Measurements from ENCODE around the gene TWIST2. TPM values are rescaled to one million over a fixed set of nuclear protein-coding genes. Genes with fewer than 3 reads are reported as not detected.

TWIST2 gene
- polyA plus RNA-seq, 1 donor from 2014 or later, result not detected

GRCh38 chr2:238930216-238930615 lies 82.3 kb downstream of the TWIST2 start:
- Histone ChIP-seq H3K4me2 (ENCODE audit: low read length) (no peak overlapping the region), H3K4me3 (ENCODE audit: low read length) (no peak overlapping the region), H2AFZ (ENCODE audit: low read depth, low read length) (no peak overlapping the region), H4K20me1 (ENCODE audit: insufficient read depth) (no peaks in the 10 kb centered on the region), H3F3A (ENCODE audit: insufficient read depth, low read length, poor library complexity, severe bottlenecking) (no peaks in the 10 kb centered on the region), H3K27me3 (ENCODE audit: insufficient read depth, low read depth, low read length) (no peaks in the 10 kb centered on the region), H3K36me3 (ENCODE audit: insufficient read depth, low read length) (no peaks in the 10 kb centered on the region), H3K27ac (ENCODE audit: low read length) (no peak overlapping the region), H3K79me2 (replicated peaks; ENCODE audit: insufficient read depth, low read length) (no peaks in the 10 kb centered on the region), H3K9me2 (ENCODE audit: insufficient read depth, low read length) (no peaks in the 10 kb centered on the region), H3K9me3 (ENCODE audit: low read length) (no peaks in the 10 kb centered on the region), H3K9ac (ENCODE audit: low read length) (no peak overlapping the region)
- TF ChIP-seq SMC3 (conservative IDR thresholded peaks at IDR 0.05; ENCODE audit: poor library complexity) (no peak), TAF1 (IDR thresholded peaks at IDR 0.05; ENCODE audit: low read depth) (no peak), RAD21 (conservative IDR thresholded peaks at IDR 0.05) (no peak), MXI1 (conservative IDR thresholded peaks at IDR 0.05; ENCODE audit: poor library complexity, severe bottlenecking) (no peak), REST (IDR thresholded peaks at IDR 0.05; ENCODE audit: borderline replicate concordance) (no peak)

GRCh38 chr2:238936162-238937052 lies 88.5 kb downstream of the TWIST2 start:
- H3K79me2 ChIP-seq (replicated peaks; ENCODE audit: insufficient read depth, low read length), result no peaks in the 10 kb centered on the region
- H3K9me3 ChIP-seq (ENCODE audit: low read length), result no peaks in the 10 kb centered on the region
- H3K9me2 ChIP-seq (ENCODE audit: insufficient read depth, low read length), result no peaks in the 10 kb centered on the region
- no peak overlapping the region for H3K9ac ChIP-seq (ENCODE audit: low read length)
- H3K4me3 ChIP-seq (ENCODE audit: low read length), result no peak overlapping the region
- no peak overlapping the region for H3K4me2 ChIP-seq (ENCODE audit: low read length)
- no peaks in the 10 kb centered on the region for H3K36me3 ChIP-seq (ENCODE audit: insufficient read depth, low read length)
- no peaks in the 10 kb centered on the region for H4K20me1 ChIP-seq (ENCODE audit: insufficient read depth)
- H3F3A ChIP-seq (ENCODE audit: insufficient read depth, low read length, poor library complexity, severe bottlenecking), result no peaks in the 10 kb centered on the region
- H3K27me3 ChIP-seq (ENCODE audit: insufficient read depth, low read depth, low read length), result no peaks in the 10 kb centered on the region
- H2AFZ ChIP-seq (ENCODE audit: low read depth, low read length), result no peak overlapping the region
- H3K27ac ChIP-seq (ENCODE audit: low read length), result no peak overlapping the region
- TF ChIP-seq REST (IDR thresholded peaks at IDR 0.05; ENCODE audit: borderline replicate concordance) (no peak), RAD21 (conservative IDR thresholded peaks at IDR 0.05) (no peak), CTCF (IDR thresholded peaks at IDR 0.05; ENCODE audit: poor library complexity, severe bottlenecking) (no peak), MXI1 (conservative IDR thresholded peaks at IDR 0.05; ENCODE audit: poor library complexity, severe bottlenecking) (no peak), SMC3 (conservative IDR thresholded peaks at IDR 0.05; ENCODE audit: poor library complexity) (no peak), EZH2 (IDR thresholded peaks at IDR 0.05; ENCODE audit: borderline replicate concordance, insufficient read depth, low read length, poor library complexity, severe bottlenecking) (no peak), POLR2AphosphoS5 (IDR thresholded peaks at IDR 0.05) (no peak), EP300 (conservative IDR thresholded peaks at IDR 0.05; ENCODE audit: poor library complexity, severe bottlenecking) (no peak), TAF1 (IDR thresholded peaks at IDR 0.05; ENCODE audit: low read depth) (no peak)

Data from neural cell (in vitro differentiated cells).